Endometrial microvascular endothelial cells (primary cell): ENCODE data around the gene HBB. TPM values are rescaled to one million over a fixed set of nuclear protein-coding genes. Genes with fewer than 3 reads are reported as not detected.
"Not testable (repeated sequence)": the region's sequence is repeated elsewhere in the genome, so short reads cannot be mapped to it uniquely, and the experiment has no call there.

Experiments used
- in situ Hi-C: cut with HindIII; loops from 2 replicates; pipeline ENCODE4 v1.10.0; 2017; ENCODE audit warnings: low sequenced_read_pairs, low pct_unique_long_range_greater_than_20kb; ENCODE audit errors: inconsistent ontology term
- total RNA-seq: library from RNA; depleted of rRNA; stranded (reverse); fragments of >200 nt; gene quantifications from one replicate; pipeline ENCODE4 v1.2.3, GENCODE V29; 2015; ENCODE audit errors: inconsistent ontology term

The HBB gene
- total RNA-seq, 1 donor from 2014 or later: not detected

GRCh38 chr11:5249807-5250396 is 23.0 kb upstream of the HBB start, which contains the start of gene HBG1:
Gene HBG1 (minus strand): TSS chr11:5249857. CDS start chr11:5249804, 53 bp downstream.
- in situ Hi-C loops: not testable (repeated sequence)

GRCh38 chr11:5248498-5248897 is 21.6 kb upstream of the HBB start:
- in situ Hi-C loops: not testable (repeated sequence)

GRCh38 chr11:5247472-5248192 is 20.8 kb upstream of the HBB start:
- in situ Hi-C loops: no loop called here

DNA sequence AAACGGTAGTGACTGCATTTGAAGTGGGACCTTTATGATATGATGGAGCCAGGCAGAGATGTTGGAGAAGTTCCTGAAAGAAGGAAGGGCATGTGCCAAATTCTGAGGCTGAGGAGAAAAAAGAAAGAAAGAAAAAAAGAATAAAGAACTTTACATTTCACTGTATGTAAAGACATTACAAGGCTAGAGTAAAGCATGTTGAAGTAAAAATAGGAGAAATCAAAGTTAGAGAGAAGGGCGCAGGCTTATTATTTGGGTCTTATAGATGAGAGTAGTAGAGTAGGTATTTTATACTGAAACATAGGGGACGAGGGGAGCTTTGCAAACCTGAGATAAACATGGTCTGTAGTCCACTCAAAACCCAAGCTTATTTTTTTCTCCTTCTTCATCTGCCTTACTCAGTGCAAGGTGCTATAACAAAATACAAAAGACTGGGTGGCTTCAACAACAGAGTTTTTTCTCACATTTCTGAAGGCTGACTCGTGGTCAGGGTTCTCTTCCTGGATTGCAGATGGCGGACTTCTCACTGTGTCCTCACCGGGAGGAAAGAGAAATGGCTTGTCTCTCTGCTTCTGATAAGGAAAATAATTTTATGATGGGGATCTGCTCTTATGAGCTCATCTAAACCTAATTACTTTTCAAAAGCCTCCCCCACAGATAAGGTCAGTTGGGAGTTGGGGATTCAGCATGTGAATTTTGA is 20.1 kb upstream of the HBB start:
- in situ Hi-C loops: no loop called here

DNA sequence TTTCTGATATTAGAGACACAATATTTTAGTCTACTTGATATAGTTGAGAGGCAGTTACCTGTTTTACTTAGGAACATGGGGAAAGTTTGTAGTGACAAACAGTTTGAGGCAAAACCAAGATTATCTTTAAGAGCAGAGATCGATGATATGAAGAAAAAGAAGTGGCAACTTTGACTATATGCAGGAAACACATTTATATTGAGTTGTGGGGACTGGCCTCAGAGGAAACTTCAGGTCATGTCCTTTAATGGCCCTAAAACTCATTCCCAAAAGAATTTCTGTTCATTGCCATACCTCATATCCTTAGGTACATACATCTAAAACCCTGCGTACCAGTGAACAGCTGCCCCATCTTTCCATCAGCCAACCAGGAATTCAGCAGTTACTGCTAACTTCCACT is 18.3 kb upstream of the HBB start:
- in situ Hi-C loops: no loop called here

- in situ Hi-C loops: no loop called here
Measured at GRCh38 chr11:5243816-5244180, 16.9 kb upstream of the HBB start.

- in situ Hi-C loops: no loop called here
Measured at GRCh38 chr11:5242933-5243815, 16.3 kb upstream of the HBB start.

- in situ Hi-C loops: no loop called here
Measured at GRCh38 chr11:5242208-5242607, 15.3 kb upstream of the HBB start.

DNA sequence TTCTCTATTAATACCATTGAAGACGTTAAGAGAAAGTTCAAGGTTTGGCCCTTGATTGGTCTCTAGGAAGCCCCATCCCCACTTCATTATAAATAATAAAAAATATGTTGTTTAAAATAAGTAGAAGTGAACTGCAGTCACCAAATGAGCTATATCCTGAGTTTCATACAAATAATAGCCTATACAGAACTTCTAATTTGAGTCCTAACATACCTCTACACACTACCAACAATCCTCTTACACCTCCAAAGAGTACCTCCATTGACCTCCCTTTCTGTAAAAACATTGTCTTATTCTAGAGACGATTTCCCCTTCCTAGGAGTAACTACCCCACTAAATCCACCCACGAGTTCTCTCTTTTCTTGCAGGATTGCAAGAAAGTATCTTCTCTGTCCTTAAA is 14.6 kb upstream of the HBB start:
- in situ Hi-C loops: no loop called here

- in situ Hi-C loops: no loop called here
Measured at GRCh38 chr11:5240458-5240857, 13.6 kb upstream of the HBB start.

GRCh38 chr11:5240056-5240455 is 13.2 kb upstream of the HBB start:
- in situ Hi-C loops: no loop called here

DNA sequence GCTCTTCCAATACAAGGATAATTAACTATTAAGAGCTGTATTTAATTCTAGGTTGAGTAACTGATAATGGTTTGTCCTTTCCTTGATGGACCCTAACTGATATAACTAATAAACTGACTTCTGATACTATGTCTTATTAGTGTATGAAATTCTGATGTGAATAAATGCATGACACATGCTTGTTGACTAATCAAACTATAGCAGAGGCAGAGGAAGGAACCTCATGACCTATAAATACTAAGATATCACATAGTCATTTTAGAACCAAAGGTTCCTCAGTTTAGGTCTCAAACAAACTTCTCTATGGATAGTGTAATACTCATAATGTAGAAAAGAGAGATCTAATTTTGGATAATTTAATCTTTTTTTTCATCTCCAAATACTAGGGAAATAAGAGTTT is 12.2 kb upstream of the HBB start:
- in situ Hi-C loops: no loop called here

- in situ Hi-C loops: no loop called here
Measured at GRCh38 chr11:5238486-5238885, 11.6 kb upstream of the HBB start.

DNA sequence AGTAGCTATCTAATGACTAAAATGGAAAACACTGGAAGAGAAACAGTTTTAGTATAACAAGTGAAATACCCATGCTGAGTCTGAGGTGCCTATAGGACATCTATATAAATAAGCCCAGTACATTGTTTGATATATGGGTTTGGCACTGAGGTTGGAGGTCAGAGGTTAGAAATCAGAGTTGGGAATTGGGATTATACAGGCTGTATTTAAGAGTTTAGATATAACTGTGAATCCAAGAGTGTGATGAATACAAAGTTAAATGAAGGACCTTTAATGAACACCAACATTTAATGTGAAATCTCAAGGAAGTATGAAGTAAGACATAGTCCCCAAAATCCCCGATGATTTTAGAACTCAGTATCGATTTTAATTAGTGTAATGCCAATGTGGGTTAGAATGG is 10.5 kb upstream of the HBB start:
- in situ Hi-C loops: no loop called here

GRCh38 chr11:5235364-5236095 is 8.7 kb upstream of the HBB start:
- in situ Hi-C loops: no loop called here

DNA sequence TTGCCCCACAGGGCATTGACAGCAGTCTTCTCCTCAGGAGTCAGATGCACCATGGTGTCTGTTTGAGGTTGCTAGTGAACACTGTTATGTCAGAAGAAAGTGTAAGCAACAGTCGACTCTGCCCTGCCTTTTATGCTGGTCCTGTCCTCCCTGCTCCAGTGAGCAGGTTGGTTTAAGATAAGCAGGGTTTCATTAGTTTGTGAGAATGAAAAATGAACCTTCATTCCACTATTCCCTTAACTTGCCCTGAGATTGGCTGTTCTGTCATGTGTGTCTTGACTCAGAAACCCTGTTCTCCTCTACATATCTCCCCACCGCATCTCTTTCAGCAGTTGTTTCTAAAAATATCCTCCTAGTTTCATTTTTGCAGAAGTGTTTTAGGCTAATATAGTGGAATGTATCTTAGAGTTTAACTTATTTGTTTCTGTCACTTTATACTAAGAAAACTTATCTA is 7.5 kb upstream of the HBB start, which contains the start of gene HBD:
HBD (minus strand) TSS at position 103 of the 454 bp plus-strand sequence; CDS start at position 53, 50 bp downstream.
- in situ Hi-C loops: no loop called here

DNA sequence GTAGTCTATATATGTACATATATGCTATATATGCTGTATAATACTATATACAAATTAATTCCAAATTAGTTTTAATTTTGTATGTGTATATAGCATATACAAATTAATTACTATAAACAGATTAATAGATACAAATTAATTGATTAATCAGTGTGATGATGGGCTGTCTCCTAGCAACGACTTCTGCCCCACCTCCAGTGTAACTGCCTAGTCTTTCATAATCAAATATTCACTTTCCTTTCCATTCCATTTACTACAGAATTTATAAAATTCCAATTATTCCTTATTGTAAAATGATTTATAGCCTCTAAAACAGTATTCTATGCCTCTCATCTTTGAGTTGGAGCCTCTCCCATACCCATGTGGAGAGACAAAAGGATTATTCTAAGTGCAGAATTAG is 6.4 kb upstream of the HBB start:
- in situ Hi-C loops: no loop called here

- in situ Hi-C loops: no loop called here
Measured at GRCh38 chr11:5232821-5233220, 6.0 kb upstream of the HBB start.
